Panc1 (cell line): ENCODE results near the gene GRM7.

Experiments used
- CTCF ChIP-seq: fragments of 450-650 bp; IDR thresholded peaks from 2 replicates; pipeline ENCODE4 v1.5.1; 2017; ENCODE audit warnings: mild to moderate bottlenecking
- REST ChIP-seq, 2 experiments: IDR thresholded peaks; 2 replicates each; pipeline ENCODE4 v1.6.1; 2011 to 2012; ENCODE audit warnings: low read depth in 2 of 2, control low read depth in 1 of 2, low read length in 1 of 2, mild to moderate bottlenecking in 1 of 2, moderate library complexity in 1 of 2; ENCODE audit not compliant: insufficient read depth in 1 of 2
- SIN3A ChIP-seq: IDR thresholded peaks from 2 replicates; pipeline ENCODE4 v1.6.1; 2012; ENCODE audit warnings: low read depth, mild to moderate bottlenecking, low read length, moderate library complexity, borderline replicate concordance; ENCODE audit not compliant: insufficient read depth

- TF ChIP-seq CTCF (no peak), SIN3A (no peak), REST (IDR thresholded peaks at IDR 0.05; ENCODE audit: insufficient read depth in 1 of 2, low read depth in 2 of 2, low read length in 1 of 2) (no peak)
These were observed 796.5 kb downstream of the GRM7 start for GRCh38 chr3:7657214-7658112.
